Fibroblast of skin of left biceps (primary cell): Measurements from ENCODE around the gene SLC35F3.
"Not testable (repeated sequence)": the region's sequence is repeated elsewhere in the genome, so short reads cannot be mapped to it uniquely, and the experiment has no call there.

Experiments used
- DNase-seq, 2 experiments: peaks; one replicate each; pipeline ENCODE4 v3.0.0-alpha.2; 2013; ENCODE audit warnings: low read depth in 2 of 2

The SLC35F3 gene

DNA sequence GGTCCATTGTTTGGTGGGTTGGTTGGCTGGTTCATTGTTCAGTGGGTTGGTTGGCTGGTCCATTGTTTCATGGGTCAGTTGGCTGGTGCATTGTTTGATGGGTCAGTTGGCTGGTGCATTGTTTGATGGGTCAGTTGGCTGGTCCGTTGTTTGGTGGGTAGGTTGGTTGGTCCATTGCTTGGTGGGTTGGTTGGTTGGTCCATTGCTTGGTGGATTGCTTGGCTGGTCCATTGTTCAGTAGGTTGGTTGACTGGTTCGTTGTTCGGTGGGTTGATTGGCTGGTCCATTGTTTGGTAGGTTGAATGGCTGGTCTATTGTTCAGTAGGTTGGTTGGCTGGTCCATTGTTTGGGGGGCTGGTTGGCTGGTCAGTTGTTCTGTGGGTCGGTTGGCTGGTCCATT is 343.3 kb downstream of the SLC35F3 start:
- not testable (repeated sequence) for DNase-seq

DNA sequence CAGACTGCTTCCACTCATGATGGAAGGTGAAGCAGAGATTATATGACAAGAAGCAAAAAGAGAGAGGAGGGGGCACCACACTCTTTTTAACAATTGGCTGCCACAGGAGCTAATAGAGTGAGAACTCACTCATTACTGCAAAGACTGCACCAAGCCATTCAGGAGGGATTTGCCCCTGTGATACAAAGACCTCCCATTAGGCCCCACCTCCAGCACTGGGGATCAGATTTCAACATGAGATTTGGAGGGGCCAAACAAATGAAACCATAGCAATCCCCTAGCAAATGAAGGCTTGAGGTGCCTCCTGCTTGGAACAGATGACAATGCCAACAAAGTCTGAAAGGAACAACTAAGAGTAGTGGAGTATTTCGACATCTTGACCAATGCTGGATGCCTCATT is 346.3 kb downstream of the SLC35F3 start:
- DNase-seq: no peak

DNA sequence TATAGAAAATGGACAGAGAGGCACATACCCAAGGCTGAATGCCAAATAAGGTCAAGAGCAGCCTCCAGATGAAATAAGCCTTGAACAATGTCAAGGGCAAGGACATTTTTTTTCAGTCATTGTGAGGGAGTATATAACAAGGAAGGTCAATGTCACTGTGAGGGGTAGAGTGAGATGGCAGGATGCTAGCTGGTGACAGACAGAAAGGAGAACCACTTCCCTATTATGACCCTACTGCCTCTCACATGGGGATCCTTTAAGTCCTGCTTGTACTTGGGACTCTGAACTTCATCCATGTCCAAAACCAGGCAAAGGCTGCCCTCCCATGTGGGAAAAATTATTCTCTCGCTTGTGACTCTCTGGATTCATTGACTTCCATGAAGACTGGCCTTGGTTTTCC is 349.3 kb downstream of the SLC35F3 start:
- DNase-seq: no peak

DNA sequence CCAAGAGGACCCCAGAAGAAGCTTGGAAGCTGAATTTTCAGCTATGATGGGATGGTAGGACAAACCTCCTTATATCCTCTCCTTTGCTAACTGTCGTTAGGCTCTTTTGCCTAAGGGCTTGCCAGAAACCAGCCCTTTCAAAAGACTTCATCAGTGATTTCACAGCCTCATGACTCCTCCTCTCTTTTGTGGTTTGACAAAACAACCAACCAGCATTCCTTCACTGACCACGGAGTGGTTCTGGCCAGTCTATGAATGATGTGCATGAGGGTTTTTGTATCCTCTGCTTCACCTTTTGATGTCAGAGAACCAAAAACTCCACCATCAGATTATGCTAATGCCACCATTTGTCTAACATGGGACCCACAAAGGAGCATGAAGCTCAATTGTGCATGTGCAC is 351.9 kb downstream of the SLC35F3 start:
- no peak for DNase-seq

DNA sequence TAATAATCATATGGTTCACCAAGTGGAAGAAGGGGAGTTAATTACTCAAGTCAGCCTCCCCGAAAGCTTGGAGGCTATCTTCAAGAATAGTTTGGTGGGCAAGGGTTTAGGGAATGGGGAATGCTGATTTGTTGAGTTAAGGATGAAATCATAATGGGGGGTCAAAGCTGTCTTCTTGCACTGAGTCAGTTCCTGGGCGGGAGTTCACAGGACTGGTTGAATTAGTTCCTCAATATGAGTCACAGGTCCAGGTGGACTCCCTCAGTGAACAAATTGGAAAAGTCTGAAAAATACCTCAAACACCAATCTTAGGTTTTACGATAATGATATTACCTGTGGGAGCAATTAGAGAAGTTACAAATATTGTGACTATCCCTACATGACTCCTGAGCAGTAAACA is 353.6 kb downstream of the SLC35F3 start:
- DNase-seq: no peak

DNA sequence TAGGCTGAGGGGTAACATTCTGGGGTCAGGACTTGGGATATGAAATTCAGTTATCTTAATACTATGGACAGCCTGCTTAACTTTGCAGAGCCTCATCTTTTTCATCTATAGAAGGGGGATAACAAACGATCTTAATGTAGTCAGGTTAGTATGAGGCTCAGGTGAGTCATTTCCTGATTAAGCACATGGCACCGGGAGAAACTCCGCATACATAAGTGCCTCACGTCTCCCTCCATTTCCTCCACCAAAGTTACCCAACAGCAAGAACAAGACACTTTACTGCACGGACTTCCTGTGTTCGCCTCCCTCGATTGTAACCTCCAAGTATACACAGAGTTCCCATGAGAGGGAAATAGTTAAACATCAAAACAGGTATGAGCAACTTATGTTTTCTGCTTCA is 356.1 kb downstream of the SLC35F3 start:
- DNase-seq: no peak

DNA sequence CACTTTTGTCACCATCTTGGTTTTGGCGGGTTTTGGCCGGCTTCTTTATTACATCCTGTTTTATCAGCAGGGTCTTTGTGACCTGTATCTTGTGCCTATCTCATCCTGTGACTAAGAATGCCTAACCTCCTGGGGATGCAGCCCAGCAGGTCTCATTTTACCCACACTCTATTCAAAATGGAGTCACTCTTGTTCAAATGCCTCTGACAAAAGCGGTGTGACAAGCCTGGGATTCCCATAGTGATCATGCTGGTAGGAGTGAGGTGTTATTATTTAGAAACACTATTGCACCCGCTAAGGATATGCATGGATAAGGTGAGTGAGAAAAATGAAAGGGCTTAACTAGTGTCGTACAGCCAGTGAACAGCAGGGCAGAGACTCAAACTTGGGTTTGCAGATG is 357.1 kb downstream of the SLC35F3 start:
- no peak for DNase-seq

DNA sequence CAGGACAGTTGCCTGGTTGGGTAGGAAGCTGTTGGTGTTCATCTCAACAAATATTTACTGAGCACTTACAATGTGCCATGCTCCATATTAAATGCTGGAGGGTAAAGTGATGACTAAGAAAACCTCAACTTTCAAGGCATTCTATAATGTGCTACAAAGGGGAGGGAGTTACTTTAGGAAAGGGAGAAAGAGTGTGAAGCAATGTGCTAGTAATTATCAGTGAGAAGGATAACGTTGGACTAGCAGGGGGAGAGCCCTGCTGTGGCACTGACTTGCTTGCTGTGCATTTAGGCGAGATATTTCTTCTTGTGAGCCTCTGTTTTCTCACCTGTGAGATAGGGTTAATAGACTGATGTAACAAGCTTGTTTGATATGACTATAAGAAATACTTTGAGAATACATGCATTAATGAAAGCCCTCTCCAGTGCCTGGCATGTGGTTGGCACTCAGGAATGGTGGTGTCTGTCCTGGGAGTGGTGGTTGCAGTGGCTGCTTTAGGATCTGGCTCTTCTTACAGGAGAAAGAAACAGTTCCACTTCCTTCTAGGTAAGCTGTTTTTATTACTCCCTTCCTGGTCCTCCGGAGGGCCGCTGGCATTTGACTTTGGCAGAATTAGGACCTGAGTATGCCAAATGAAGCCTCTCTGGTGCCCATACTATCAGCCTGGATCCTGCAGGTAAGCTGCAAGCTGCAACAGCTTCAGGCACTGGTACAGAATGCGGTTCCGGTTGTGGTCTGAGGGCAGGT is 357.7 kb downstream of the SLC35F3 start:
- no peak for DNase-seq

DNA sequence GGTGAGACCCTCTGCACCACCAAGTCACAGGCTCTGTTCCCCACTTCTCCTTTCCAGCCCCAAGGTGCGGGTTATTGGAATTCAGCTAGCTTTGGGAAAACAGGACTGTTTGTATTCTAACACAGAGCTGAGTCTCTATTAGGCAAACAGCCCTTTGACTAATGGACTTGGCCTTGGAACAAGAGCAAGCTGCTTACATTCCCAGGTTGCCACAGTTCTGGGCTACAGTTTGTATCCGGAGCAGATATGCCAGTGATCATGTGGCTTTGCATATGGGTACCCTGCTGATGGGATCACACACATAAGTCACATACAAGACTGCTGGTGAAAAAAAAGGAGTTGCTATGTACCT is 358.3 kb downstream of the SLC35F3 start:
- no peak for DNase-seq

DNA sequence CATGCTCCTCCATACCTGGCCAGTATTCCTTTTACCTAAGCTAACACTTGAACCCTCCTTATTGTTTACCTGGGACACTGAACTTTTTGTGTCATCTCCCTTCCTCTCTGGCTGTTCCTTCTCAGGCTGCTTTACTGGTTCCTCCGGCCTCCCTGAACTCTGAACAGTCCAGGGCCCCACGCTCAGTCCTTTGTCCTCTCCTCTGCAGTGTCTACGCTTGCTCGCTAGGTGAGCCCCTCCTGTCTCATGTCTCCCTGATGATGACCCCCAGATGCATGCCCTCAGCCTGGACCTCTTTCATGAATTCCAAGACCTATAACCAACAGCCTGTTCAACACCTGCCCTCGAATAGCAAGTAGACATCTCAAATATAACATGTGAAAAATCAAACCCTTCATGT is 360.4 kb downstream of the SLC35F3 start:
- no peak for DNase-seq

DNA sequence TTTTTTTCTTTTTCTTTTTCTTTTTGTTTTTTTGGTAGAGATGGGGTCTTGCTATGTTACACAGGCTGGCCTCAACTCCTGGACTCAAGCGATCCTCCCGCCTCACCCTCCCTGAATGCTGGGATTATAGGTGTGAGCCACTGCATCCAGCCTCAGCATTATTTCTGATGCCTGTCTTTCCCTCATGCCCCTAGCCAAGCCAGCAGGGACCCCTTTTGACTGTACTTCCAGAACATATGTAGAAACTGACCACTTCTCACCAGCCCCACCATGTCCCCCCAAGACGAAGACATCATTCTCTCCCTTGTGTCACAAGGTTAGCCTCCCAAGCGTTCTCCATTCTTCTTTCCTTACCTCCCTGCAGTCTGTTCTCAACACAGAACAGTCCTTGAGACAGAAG is 360.8 kb downstream of the SLC35F3 start:
- no peak for DNase-seq

DNA sequence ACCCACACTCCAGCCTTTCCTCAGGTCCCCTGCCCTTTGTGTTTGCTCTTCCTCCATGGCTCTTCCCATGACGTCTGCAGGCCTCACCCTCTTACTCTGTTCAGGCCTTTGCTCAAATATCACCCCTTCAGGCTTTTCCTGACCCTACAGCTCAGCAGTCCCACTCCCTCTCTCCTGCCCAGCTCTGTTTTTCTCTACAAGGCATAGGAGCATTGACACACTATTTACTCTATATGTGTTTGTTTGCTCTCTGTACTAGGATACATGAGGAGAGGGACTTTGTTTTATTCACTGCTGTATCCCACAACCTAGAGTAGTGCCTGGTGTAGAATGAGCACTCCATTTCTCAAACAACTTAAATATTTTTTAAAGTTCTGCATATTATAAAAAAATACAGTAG is 361.4 kb downstream of the SLC35F3 start:
- no peak for DNase-seq

DNA sequence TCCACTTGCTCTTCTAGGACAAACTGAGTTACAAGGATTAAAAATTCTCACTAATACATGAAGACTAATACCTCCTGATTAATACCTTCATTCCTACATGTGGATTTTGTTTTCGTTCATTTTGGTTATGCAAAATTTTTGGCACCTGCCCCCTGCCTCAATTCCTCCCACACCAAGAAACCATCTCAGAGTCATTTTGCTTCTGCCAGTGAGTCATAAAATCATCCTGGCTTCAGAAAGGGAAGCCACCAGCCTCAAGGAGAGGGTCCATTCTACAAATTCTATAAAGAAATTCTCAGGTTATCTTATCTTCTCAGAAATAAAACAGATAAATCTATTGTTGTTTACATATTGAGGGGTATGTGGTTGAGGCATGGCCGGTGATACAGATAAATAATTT is 365.6 kb downstream of the SLC35F3 start:
- no peak for DNase-seq

DNA sequence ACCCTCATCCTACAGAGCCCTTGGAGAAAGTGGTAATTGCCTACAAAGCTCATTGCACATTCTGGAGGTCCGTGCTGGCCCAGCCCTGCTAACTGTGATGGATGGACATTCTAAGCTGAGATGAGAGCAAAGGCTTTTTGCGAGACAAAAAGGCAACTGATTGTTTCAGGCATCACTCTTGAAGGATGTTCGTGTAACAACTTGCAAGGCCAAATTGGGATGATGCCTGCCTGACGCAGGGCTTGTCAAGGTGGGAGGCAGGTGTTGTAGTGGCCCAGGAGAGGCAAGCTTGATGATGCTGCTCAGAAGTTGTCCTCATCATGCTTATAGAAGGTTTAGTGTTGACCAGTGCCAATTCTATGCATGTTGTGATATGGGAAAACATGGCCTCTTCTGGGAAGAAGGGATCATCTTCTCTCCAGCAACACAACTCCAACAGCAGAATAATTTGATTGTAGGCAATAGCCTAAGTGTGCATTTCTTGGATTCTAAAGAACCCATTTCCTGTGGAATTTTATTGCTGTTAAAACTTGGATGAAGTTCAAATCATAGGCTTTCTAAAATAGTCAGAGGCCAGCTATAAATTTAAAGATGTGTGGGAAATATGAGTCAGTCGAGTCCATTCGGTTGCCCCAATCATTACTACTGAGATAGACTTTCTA is 366.2 kb downstream of the SLC35F3 start:
- no peak for DNase-seq

DNA sequence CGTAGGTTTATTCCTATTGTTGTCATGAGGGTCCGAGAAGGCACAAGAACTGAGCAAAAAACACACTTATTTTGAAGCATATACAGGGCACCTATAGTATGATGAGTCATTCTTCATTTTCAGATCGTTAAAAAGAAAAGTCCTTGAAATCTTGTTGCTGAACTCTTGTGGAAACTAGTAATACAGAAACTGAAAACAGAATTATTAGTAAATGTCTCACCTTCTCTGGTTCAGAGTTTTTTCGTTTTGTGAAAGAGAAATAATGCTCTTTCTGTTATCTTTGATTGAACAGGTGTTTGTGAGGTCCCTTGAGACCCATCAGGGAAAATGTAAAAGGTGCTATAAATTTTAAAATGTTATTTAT is 366.7 kb downstream of the SLC35F3 start:
- no peak for DNase-seq

DNA sequence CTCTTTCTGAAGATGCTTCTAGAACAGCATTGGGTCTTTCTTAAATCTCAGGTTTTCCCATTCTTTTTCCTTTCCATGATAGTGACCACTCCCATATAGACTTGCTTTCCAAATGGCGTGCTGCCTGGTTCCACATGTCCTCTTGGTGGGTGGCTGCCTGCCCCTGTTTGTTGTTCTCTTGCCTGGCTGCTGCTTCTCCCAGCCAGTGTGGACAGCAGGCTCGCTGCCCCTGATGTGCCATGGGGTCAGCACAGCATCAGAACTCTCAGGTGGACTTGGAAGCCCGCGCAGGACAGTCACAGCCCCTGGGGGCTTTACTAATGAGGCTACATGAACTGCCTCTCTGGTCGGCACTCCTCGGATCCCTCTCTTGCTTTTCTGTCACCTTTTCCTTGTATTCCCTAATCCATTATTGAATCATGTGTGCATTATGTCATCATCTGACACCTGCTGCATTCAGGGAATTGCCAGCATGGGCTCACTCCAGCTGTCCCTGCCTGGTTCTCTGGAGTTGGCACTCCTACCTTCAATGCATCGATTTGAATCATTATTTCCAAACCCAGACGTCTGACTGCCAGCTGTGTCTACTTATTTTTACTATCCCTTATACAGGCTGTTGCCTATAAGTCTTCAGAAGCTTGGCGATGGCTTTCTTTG is 368.3 kb downstream of the SLC35F3 start:
- no peak for DNase-seq

DNA sequence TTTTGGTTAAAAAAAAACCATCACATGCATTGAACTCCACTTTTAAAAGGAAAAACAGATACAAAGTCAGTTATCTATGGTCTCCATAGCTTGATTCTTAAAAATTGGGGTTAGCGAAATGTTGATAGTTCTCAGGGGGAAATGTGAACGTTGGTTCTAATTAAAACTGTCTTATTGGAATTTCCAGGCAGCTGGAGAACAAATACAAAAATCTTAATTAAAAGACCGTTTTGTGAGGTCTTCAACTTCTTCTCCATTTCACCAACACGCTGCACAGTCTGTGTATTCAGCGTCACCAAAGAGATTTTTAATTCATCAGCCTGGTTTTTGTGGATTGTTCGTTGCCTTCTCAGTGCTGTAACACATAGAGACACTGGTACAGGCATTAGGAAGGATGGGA is 369.5 kb downstream of the SLC35F3 start:
- DNase-seq: no peak

DNA sequence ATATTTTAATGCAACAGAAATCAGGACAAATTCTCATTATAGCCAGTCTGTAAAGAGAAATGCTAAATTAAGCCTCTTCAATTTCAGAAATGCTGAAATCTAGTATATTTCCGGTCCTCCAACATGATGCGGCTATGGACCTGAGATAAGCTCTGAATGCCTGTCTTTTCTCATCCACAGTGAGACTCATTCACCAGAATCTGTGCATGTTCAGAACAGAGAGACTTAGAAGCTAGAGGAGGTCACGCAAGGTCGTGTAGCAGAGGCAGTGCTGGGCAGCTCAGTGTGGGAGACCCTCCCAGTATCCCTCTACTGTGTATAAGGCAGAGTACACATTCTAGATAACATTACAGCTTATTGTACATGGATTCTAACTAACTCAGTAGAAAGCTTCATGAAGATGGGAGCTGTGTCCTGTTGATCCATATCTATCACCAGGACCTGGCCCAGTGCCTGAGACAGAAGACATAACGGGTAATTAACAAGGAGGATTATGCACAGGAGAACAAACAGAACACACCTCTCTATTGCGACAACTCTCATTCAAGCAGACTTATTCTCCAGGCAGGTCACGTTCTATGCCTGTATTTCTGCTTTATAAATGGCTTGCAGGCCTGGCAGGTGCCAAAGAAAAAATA is 371.8 kb downstream of the SLC35F3 start:
- no peak for DNase-seq

DNA sequence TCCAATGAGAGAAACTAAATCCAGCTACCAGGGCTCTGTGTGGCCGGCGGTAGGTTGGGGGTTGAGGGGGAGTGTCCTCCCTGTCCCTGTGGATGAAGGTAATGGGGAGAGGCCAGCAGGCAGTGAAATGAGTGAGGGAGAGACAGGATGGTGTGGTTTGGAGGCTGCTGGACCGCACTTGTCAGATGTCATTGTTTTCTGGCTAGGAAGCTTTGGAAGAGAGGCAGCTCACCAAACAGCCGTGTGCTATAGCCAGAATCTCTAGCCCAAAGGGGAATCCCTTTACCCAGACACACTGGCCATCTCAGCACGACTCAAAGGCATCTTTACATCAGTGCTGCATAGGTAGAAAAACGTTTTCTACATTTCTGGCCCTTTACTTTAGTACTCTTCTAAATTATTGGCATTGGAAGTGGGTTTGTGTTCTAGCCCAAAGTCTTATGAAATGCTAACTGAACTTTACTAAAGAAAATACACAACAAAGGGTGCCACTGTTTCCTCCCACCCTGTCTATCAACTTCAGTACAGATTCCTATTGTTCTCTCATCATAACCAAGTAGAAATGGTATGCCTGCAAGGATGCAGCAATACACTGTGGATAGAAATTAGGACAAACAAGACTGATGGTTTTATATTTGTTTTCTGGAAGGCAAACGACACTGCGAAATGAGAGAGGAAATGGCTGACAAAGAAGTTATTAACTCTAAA is 372.8 kb downstream of the SLC35F3 start:
- no peak for DNase-seq

DNA sequence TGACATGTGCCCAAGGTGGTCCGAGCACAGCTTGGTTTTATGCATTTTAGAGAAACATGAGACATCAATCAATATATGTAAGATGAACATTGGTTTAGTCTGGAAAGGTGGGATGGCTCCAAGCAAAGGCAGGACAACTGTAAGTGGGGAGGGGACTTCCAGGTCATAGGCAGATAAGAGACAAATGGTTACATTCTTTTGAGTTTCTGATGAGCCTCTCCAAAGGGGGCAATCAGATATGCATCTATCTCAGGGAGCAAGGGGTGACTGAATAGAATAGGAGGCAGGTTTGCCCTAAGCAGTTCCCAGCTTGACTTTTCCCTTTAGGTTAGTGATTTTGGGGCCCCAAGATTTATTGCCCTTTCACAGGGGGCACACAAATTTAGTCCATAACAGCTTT is 374.5 kb downstream of the SLC35F3 start:
- no peak for DNase-seq

DNA sequence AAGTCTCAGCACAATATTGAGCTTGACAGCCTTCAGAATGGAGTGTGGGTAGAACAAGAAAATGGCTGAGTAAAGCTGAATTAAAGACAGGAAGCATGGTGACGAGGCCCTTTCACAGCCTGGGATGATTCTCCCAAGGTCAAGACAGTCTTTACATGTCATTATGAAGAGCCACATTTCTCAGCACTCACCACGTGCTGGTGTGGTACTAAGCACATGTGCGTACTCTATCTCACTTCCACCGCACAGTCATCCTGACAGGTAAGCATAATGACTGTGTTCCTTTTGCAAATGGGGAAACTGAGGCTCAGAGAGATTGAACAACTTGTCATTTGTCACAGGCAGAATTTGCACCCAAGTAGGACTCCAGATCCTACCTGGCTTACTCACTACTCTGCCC is 376.0 kb downstream of the SLC35F3 start:
- DNase-seq: no peak

DNA sequence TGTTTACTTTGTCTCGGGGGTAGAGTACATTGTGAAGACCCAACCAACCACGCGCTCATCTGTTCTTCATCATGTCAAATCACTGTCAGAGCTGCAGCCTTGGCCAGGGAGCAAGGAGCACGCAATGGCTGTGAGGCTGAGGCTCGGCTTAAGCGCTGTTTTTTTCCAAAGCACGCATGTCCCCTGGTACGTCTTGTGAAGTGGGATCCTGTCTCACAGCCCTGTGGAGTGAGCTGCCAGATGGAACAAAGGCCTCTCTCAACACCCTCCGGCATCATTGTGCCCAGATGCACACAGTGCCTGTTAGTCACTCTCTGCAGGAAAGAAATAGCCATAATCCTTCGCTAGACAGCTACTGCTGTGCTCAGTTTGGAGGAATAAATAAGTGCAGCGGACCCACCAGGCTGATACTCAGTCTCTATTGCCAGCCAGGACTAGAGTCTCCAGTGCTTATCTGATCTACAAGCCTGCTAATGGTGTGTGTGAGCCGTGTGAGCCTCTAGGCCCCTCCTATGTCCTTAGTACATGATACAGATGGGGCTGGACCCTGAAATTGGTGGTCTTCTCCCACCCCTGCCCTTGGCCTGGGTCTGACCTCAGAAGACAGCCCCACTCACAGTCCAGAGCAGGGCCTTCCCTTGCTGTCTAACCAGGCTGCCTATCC is 377.5 kb downstream of the SLC35F3 start:
- no peak for DNase-seq
